Ammon's horn (tissue), 1 donor: ENCODE results near the gene ZNF215.
"Not testable (repeated sequence)": the region's sequence is repeated elsewhere in the genome, so short reads cannot be mapped to it uniquely, and the experiment has no call there.

Source experiments
- DNase-seq: peaks from one replicate; pipeline ENCODE4 v3.0.0-alpha.2; 2016; ENCODE audit warnings: low spot score

ZNF215 gene

GRCh38 chr11:6941970-6942369 is 15.7 kb downstream of the ZNF215 start:
- DNase-seq, result no peak

- no peak for DNase-seq
Observed at GRCh38 chr11:6943131-6943530, 16.9 kb downstream of the ZNF215 start.

GRCh38 chr11:6954248-6954647 is 28.0 kb downstream of the ZNF215 start:
- DNase-seq, result not testable (repeated sequence)

- DNase-seq, result no peak
Observed at GRCh38 chr11:6962141-6962540, 35.9 kb downstream of the ZNF215 start.

GRCh38 chr11:6962673-6963072 is 36.4 kb downstream of the ZNF215 start:
- DNase-seq, result no peak

- DNase-seq, result no peak
Observed at GRCh38 chr11:6968816-6969215, 42.6 kb downstream of the ZNF215 start.

GRCh38 chr11:6969854-6970253 is 43.6 kb downstream of the ZNF215 start:
- DNase-seq, result not testable (repeated sequence)

- no peak for DNase-seq
Observed at GRCh38 chr11:6979365-6979764, 53.1 kb downstream of the ZNF215 start.

- DNase-seq, result no peak
Observed at GRCh38 chr11:6986487-6986886, 60.3 kb downstream of the ZNF215 start.

GRCh38 chr11:6988506-6988905 is 62.3 kb downstream of the ZNF215 start:
- DNase-seq, result no peak

GRCh38 chr11:6991227-6991626 is 65.0 kb downstream of the ZNF215 start:
- DNase-seq, result no peak

GRCh38 chr11:6992026-6992425 is 65.8 kb downstream of the ZNF215 start:
- DNase-seq, result no peak

GRCh38 chr11:6992457-6993417 is 66.5 kb downstream of the ZNF215 start:
- no peak for DNase-seq

GRCh38 chr11:6995703-6996102 is 69.5 kb downstream of the ZNF215 start:
- no peak for DNase-seq

GRCh38 chr11:7004482-7004881 is 78.3 kb downstream of the ZNF215 start:
- peak; percentile 21 for DNase-seq
